ENCODE data around the gene PNPLA5.

PNPLA5 gene

DNA sequence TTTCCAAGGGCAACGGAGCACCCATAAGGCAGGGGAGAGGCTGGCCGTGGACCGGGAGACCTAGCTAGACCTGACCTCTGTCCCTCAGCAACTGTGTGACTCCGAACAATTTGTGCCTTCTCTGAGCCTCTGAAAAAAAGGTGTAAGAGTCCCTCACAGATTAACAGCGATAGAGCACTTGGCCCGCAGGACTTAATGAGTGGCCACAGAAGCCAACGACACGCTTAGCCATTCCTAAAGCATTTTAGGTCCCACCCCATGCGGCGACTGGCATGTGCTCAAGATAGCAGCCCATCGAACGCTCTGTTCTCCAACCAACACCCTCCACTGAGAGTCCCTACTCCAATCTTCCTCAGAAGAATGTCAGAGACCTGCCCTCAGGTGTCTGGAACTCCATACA, 31.0 kb downstream of the PNPLA5 start:
- Histone ChIP-seq H3K4me3 (ENCODE audit: insufficient read depth, low read length, poor library complexity, severe bottlenecking) (no peak overlapping the region), H3K4me2 (ENCODE audit: low read depth, low read length, poor library complexity, severe bottlenecking) (no peak overlapping the region), H3K79me2 (ENCODE audit: insufficient read depth, low read length) (no peaks in the 10 kb centered on the region), H3F3A (ENCODE audit: insufficient read depth) (no peaks in the 10 kb centered on the region), H3K9me3 (ENCODE audit: insufficient read depth, low read length) (no peaks in the 10 kb centered on the region), H3K9ac (ENCODE audit: low read length) (no peak overlapping the region), H3K9me2 (replicated peaks; ENCODE audit: insufficient read depth, low read length) (no peaks in the 10 kb centered on the region), H4K20me1 (ENCODE audit: low read depth, low read length) (no peaks in the 10 kb centered on the region), H3K27me3 (ENCODE audit: low read length) (no peaks in the 10 kb centered on the region), H2AFZ (ENCODE audit: low read depth, low read length, severe bottlenecking) (no peak overlapping the region), H3K27ac (ENCODE audit: low read depth, low read length) (no peak overlapping the region), H3K36me3 (ENCODE audit: low read length) (no peaks in the 10 kb centered on the region)
- TF ChIP-seq, protein P1, sequence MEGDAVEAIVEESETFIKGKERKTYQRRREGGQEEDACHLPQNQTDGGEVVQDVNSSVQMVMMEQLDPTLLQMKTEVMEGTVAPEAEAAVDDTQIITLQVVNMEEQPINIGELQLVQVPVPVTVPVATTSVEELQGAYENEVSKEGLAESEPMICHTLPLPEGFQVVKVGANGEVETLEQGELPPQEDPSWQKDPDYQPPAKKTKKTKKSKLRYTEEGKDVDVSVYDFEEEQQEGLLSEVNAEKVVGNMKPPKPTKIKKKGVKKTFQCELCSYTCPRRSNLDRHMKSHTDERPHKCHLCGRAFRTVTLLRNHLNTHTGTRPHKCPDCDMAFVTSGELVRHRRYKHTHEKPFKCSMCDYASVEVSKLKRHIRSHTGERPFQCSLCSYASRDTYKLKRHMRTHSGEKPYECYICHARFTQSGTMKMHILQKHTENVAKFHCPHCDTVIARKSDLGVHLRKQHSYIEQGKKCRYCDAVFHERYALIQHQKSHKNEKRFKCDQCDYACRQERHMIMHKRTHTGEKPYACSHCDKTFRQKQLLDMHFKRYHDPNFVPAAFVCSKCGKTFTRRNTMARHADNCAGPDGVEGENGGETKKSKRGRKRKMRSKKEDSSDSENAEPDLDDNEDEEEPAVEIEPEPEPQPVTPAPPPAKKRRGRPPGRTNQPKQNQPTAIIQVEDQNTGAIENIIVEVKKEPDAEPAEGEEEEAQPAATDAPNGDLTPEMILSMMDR (IDR thresholded peaks at IDR 0.05; ENCODE audit: insufficient read depth, low read length, poor library complexity, severe bottlenecking), result no peak
- TF ChIP-seq EZH2phosphoT487 (conservative IDR thresholded peaks at IDR 0.05; ENCODE audit: low read length), result no peak

- H3K79me2 ChIP-seq (ENCODE audit: insufficient read depth, low read length), result no peaks in the 10 kb centered on the region
- no peaks in the 10 kb centered on the region for H3K27me3 ChIP-seq (ENCODE audit: low read length)
- H3K36me3 ChIP-seq (ENCODE audit: low read length), result no peaks in the 10 kb centered on the region
- H3K4me3 ChIP-seq (ENCODE audit: insufficient read depth, low read length, poor library complexity, severe bottlenecking), result no peak overlapping the region
- no peaks in the 10 kb centered on the region for H3F3A ChIP-seq (ENCODE audit: insufficient read depth)
- H3K27ac ChIP-seq (ENCODE audit: low read depth, low read length), result no peak overlapping the region
- H3K9me3 ChIP-seq (ENCODE audit: insufficient read depth, low read length), result no peaks in the 10 kb centered on the region
- H3K9ac ChIP-seq (ENCODE audit: low read length), result no peak overlapping the region
- TF ChIP-seq EZH2phosphoT487 (conservative IDR thresholded peaks at IDR 0.05; ENCODE audit: low read length), result no peak
- TF ChIP-seq, protein P1 (IDR thresholded peaks at IDR 0.05; ENCODE audit: insufficient read depth, low read length, poor library complexity, severe bottlenecking), result no peak
- no peaks in the 10 kb centered on the region for H4K20me1 ChIP-seq (ENCODE audit: low read depth, low read length)
- no peaks in the 10 kb centered on the region for H3K9me2 ChIP-seq (replicated peaks; ENCODE audit: insufficient read depth, low read length)
- no peak overlapping the region for H3K4me2 ChIP-seq (ENCODE audit: low read depth, low read length, poor library complexity, severe bottlenecking)
- no peak overlapping the region for H2AFZ ChIP-seq (ENCODE audit: low read depth, low read length, severe bottlenecking)
These were observed 31.7 kb downstream of the PNPLA5 start for GRCh38 chr22:43860126-43860525.

DNA sequence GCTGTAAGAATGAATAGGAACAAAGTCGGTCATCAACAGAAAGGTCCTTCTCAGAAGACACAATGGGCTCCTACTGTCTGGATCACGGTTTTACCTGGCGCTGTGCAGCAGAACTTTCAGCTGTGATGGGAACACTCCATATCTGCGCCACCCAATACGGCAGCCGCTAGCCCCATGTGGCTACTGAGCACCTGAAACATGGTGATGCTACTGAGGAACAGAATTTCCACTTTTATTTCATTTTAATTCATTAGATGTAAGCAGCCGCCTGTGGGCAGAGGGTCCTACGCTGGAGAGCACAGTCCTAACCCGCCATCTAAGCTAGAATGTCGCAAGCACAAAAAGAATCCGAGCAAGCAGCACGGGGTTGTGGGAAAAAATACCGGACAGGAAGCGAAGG, 32.2 kb downstream of the PNPLA5 start:
- H4K20me1 ChIP-seq (ENCODE audit: low read depth, low read length), result no peaks in the 10 kb centered on the region
- H3K79me2 ChIP-seq (ENCODE audit: insufficient read depth, low read length), result no peaks in the 10 kb centered on the region
- no peaks in the 10 kb centered on the region for H3K27me3 ChIP-seq (ENCODE audit: low read length)
- no peak overlapping the region for H2AFZ ChIP-seq (ENCODE audit: low read depth, low read length, severe bottlenecking)
- no peak overlapping the region for H3K4me2 ChIP-seq (ENCODE audit: low read depth, low read length, poor library complexity, severe bottlenecking)
- no peaks in the 10 kb centered on the region for H3K36me3 ChIP-seq (ENCODE audit: low read length)
- no peaks in the 10 kb centered on the region for H3K9me2 ChIP-seq (replicated peaks; ENCODE audit: insufficient read depth, low read length)
- TF ChIP-seq, protein P1 (IDR thresholded peaks at IDR 0.05; ENCODE audit: insufficient read depth, low read length, poor library complexity, severe bottlenecking), result no peak
- TF ChIP-seq EZH2phosphoT487 (conservative IDR thresholded peaks at IDR 0.05; ENCODE audit: low read length), result no peak
- H3K9ac ChIP-seq (ENCODE audit: low read length), result no peak overlapping the region
- H3K4me3 ChIP-seq (ENCODE audit: insufficient read depth, low read length, poor library complexity, severe bottlenecking), result no peak overlapping the region
- no peak overlapping the region for H3K27ac ChIP-seq (ENCODE audit: low read depth, low read length)
- no peaks in the 10 kb centered on the region for H3K9me3 ChIP-seq (ENCODE audit: insufficient read depth, low read length)
- no peaks in the 10 kb centered on the region for H3F3A ChIP-seq (ENCODE audit: insufficient read depth)
